K562 (cell line): Measurements from ENCODE around the gene TRAF7. TPM values are rescaled to one million over a fixed set of nuclear protein-coding genes. Genes with fewer than 3 reads are reported as not detected.
A peak's percentile ranks its signal among the peaks of the same experiment; 100 is the strongest.
"Not testable (repeated sequence)": the region's sequence is repeated elsewhere in the genome, so short reads cannot be mapped to it uniquely, and the experiment has no call there.

ENCODE experiments used
- ATAC-seq: fragments of 200-7000 bp; cut with Tn5 transposase; 3 replicates; pipeline ENCODE4 v1.9.1; 2020; ENCODE audit warnings: moderate library complexity
- BruUV-seq: library from RNA; stranded (reverse); fragments of 400-500 nt; replicated peaks from 2 replicates; lab custom pipeline; 2021; lab: Mats Ljungman, UMichigan
- CTCF ChIA-PET: fragments of 300-600 bp; formaldehyde crosslinking; extraction: SDS; loops from one replicate; lab custom pipeline; 2021; ENCODE audit warnings: low intra/inter-chr PET ratio; lab: Yijun Ruan, JAX
- POLR2A ChIA-PET: fragments of 300-600, 350-650 bp; sonication (Branson Sonifier 250); formaldehyde crosslinking; extraction: SDS; loops from one replicate; lab custom pipeline; 2021; ENCODE audit warnings: antibody characterized with exemption, inconsistent platforms; lab: Yijun Ruan, JAX
- DNase-seq, 4 experiments: peaks; one replicate each; pipeline versions ENCODE4 v3.0.0 to v3.0.0-alpha.2; 2011 to 2018; ENCODE audit warnings: low spot score in 3 of 4, mixed read lengths in 3 of 4; ENCODE audit errors: extremely low read depth in 1 of 4
- FAIRE-seq: peaks from 2 replicates; lab custom pipeline; 2011; peaks lifted over from hg19 to GRCh38; lab: Jason Lieb, UNC
- H2AFZ ChIP-seq: 2 replicates; pipeline ENCODE4 v1.6.0; 2011; ENCODE audit warnings: low read depth, low read length, control low read depth, inconsistent platforms
- H3K27ac ChIP-seq: fragments of 200-600 bp; 3 replicates; pipeline ENCODE4 v1.8.0; 2011; ENCODE audit warnings: low read depth, mild to moderate bottlenecking, control low read depth, inconsistent platforms, low read length, moderate library complexity, mixed read lengths; ENCODE audit errors: extremely low read depth
- H3K27me3 ChIP-seq, 2 experiments: fragments of 300-600 bp in 1 of 2; 2 replicates in 1 of 2; 3 replicates in 1 of 2; pipeline versions ENCODE4 v1.6.0 to v1.8.0; 2011; ENCODE audit warnings: inconsistent platforms in 2 of 2, low read length in 2 of 2, mild to moderate bottlenecking in 1 of 2, mixed read lengths in 1 of 2, moderate library complexity in 1 of 2; ENCODE audit not compliant: control insufficient read depth in 2 of 2, insufficient read depth in 2 of 2
- H3K36me3 ChIP-seq: fragments of 300-600 bp; 3 replicates; pipeline ENCODE4 v1.8.0; 2011; ENCODE audit warnings: mild to moderate bottlenecking, low read length, inconsistent platforms; ENCODE audit not compliant: control insufficient read depth, insufficient read depth
- H3K4me1 ChIP-seq, 2 experiments: fragments of 200-600 bp in 1 of 2; replicated peaks in 1 of 2; 2 replicates in 1 of 2; 3 replicates in 1 of 2; pipeline versions ENCODE4 v1.5.1 to v1.8.0; 2011; ENCODE audit warnings: inconsistent platforms in 2 of 2, low read length in 2 of 2, mild to moderate bottlenecking in 1 of 2, mixed read lengths in 1 of 2, moderate library complexity in 1 of 2; ENCODE audit not compliant: control insufficient read depth in 2 of 2, insufficient read depth in 2 of 2
- H3K4me2 ChIP-seq: 2 replicates; pipeline ENCODE4 v1.6.1; 2011; ENCODE audit warnings: low read length, control low read depth, inconsistent platforms, mixed read lengths; ENCODE audit not compliant: insufficient read depth
- H3K4me3 ChIP-seq: fragments of 200-600 bp; sonication (generic), shearing (Covaris generic); 2 replicates; pipeline ENCODE4 v1.5.1; 2016; ENCODE audit warnings: control low read depth, inconsistent platforms
- H3K79me2 ChIP-seq: fragments of 200-600 bp; 3 replicates; pipeline ENCODE4 v1.8.0; 2011; ENCODE audit warnings: low read length, inconsistent platforms; ENCODE audit not compliant: control insufficient read depth, insufficient read depth
- H3K9ac ChIP-seq, 2 experiments: 2 replicates each; pipeline versions ENCODE4 v1.6.0 to v1.6.1; 2011; ENCODE audit warnings: low read depth in 2 of 2, low read length in 2 of 2, control low read depth in 1 of 2, inconsistent platforms in 1 of 2, mild to moderate bottlenecking in 1 of 2, mixed read lengths in 1 of 2; ENCODE audit not compliant: insufficient read depth in 1 of 2
- H3K9me1 ChIP-seq: one replicate; pipeline ENCODE4 v1.6.0; 2011; ENCODE audit warnings: inconsistent platforms, mild to moderate bottlenecking, low read length, moderate library complexity; ENCODE audit not compliant: control insufficient read depth, insufficient read depth
- H3K9me3 ChIP-seq: replicated peaks from 2 replicates; pipeline ENCODE4 v1.5.1; 2011; ENCODE audit warnings: low read depth, low read length, inconsistent platforms; ENCODE audit not compliant: control insufficient read depth, insufficient read depth
- H4K20me1 ChIP-seq: replicated peaks from 2 replicates; pipeline ENCODE4 v1.6.1; 2011; ENCODE audit warnings: low read length, inconsistent platforms, mixed read lengths; ENCODE audit not compliant: control insufficient read depth, insufficient read depth
- POLR2G ChIP-seq: fragments of 200-400 bp; formaldehyde crosslinking; IDR thresholded peaks from 2 replicates; pipeline ENCODE4 v1.6.1; 2017; ENCODE audit warnings: low read depth, mild to moderate bottlenecking, antibody characterized with exemption, low read length, moderate library complexity
- RBM22 ChIP-seq: fragments of 200-400 bp; formaldehyde crosslinking; IDR thresholded peaks from 2 replicates; pipeline ENCODE4 v1.6.1; 2018; ENCODE audit warnings: low read length, low read depth; ENCODE audit not compliant: poor library complexity, severe bottlenecking
- WGBS: fragments of 100-300 bp; shearing (Covaris generic); methylation state at CpG from one replicate; pipeline ENCODE4 v1.1.6; 2016; ENCODE audit warnings: low coverage, mixed read lengths; ENCODE audit not compliant: insufficient coverage; ENCODE audit errors: missing lambda C conversion rate; 5-methylcytosine and 5-hydroxymethylcytosine counted together
- in situ Hi-C: fragments of 300-500 bp; cut with MboI; formaldehyde crosslinking; loops from 4 replicates; pipeline ENCODE4 v1.15.0; 2018; ENCODE audit warnings: inconsistent platforms, mixed read lengths
- intact Hi-C: fragments of 100-400 bp; cut with micrococcal nuclease; formaldehyde crosslinking; loops from 2 replicates; pipeline ENCODE4 v1.14.2; 2022
- polyA plus RNA-seq, 8 experiments: library from polyadenylated mRNA; depleted of rRNA in 4 of 8; stranded (reverse) in 5 of 8; unstranded in 3 of 8; fragments of >200 nt; fragmentation: Nextera tagmentation in 2 of 8; fragmentation: Illumina TruSeq in 1 of 8; extraction: Ambion mirVana in 2 of 8; extraction: Trizol in 1 of 8; gene quantifications; 2 replicates each; pipeline versions ENCODE4 v1.2.1 to v1.2.3, GENCODE V29; 2011 to 2014; ENCODE audit warnings: inconsistent platforms in 1 of 8, missing spikeins in 1 of 8
- total RNA-seq, 7 experiments: library from RNA; depleted of rRNA in 6 of 7; stranded (reverse); fragments of >200 nt in 6 of 7; fragmentation: Illumina TruSeq in 2 of 7; extraction: Trizol in 2 of 7; gene quantifications; 2 replicates each; pipeline versions ENCODE4 v1.2.1 to v1.2.3, GENCODE V29; 2011 to 2021; ENCODE audit warnings: low replicate concordance in 1 of 7
- TF ChIP-seq, protein P1 (sequence below): sonication (generic); formaldehyde crosslinking; IDR thresholded peaks from 2 replicates; pipeline ENCODE4 v1.9.0; 2022; ENCODE audit warnings: mild to moderate bottlenecking, missing genetic modification reagents

TRAF7 gene
- total and polyA plus RNA-seq, 9 of the 15 experiments (the other 6 are each of a cell fraction or from before 2014, with no cell fraction given), result 1.1 to 113 (median 41.6) TPM

DNA sequence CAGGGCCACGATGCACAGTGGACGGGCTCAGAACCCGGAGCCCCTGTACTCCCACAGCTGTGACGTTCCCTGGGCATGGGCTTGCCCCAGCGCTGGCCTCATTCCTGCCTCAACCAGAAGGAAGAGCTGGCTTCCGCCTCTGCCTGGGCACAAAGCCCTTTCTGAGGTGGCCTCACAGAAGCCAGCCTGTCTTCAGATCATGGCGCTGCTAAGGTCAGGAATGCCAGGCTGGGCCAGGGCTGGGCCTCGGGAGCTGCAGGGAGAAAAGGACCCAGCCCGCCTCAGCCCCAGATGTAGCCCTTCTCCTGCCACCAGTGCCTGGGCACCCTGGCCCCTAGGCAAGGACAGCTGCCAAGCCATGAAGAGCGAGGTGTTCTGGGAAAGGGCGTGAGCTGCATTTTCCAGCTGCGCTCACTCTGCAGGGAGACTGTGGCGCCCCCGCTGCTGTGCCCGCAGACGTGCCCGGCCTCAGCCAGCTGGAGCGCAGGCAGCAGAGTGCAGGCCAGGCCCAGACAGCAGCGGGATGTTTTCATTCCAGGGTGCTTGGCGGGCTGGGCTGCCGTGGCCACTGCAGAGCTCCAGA, 29.3 kb upstream of the TRAF7 start:
- H4K20me1 ChIP-seq, H3K9ac ChIP-seq, DNase-seq, H3K9me1 ChIP-seq, BruUV-seq, H3K4me3 ChIP-seq, H3K36me3 ChIP-seq, FAIRE-seq, POLR2A ChIA-PET, H3K27me3 ChIP-seq, H3K4me2 ChIP-seq, ATAC-seq, H3K9me3 ChIP-seq, CTCF ChIA-PET, H3K27ac ChIP-seq, intact Hi-C loops, in situ Hi-C loops, H2AFZ ChIP-seq: not testable (repeated sequence)
- H3K79me2 ChIP-seq, result peaks cover 15% of the 10 kb centered on the region
- 96% methylated on average over 10 of the region's 21 CpGs for whole genome bisulfite sequencing
- TF ChIP-seq POLR2G, result 0 out of 2 replicates have a peak, but pooled peaks have one; percentile 28
- peaks cover 0 to 63% of the 10 kb centered on the region in 2 experiments; a peak in 4 of 5 replicates for H3K4me1 ChIP-seq

DNA sequence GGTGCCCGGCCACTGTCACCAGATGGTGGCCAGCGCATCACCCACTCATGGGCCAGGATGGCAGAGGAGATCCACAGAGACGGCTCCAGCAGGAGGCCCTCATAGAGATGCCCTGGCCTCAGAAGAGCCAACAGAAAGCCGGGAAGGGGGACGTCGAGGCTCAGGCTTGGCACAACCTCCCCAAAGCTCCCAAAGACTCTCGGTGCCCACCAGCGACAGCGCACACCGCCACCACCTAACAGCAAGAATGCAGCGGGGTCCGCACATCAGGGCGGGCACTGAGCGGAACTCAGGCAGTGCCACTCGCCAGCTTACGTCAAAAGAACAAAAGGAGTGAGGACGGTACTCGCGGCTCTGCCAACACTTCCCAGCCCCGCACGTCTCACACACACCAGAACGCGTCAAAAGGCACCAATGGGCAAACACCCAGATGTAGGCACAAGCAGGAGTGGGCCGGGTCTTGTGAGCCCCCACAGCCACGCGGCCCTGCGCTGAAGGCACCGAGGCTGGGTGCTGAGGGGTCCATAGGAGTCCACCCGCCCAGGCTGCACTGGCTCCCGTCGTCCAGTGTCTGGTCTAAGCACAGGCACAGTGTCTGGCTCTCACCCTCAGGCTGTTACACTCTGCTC, 28.5 kb upstream of the TRAF7 start:
- H4K20me1 ChIP-seq, FAIRE-seq, H3K4me2 ChIP-seq, POLR2A ChIA-PET, H3K9me3 ChIP-seq, BruUV-seq, H3K9me1 ChIP-seq, H3K36me3 ChIP-seq, DNase-seq, H2AFZ ChIP-seq, H3K4me3 ChIP-seq, intact Hi-C loops, CTCF ChIA-PET, in situ Hi-C loops, H3K27ac ChIP-seq, H3K27me3 ChIP-seq: not testable (repeated sequence)
- TF ChIP-seq, protein P1, sequence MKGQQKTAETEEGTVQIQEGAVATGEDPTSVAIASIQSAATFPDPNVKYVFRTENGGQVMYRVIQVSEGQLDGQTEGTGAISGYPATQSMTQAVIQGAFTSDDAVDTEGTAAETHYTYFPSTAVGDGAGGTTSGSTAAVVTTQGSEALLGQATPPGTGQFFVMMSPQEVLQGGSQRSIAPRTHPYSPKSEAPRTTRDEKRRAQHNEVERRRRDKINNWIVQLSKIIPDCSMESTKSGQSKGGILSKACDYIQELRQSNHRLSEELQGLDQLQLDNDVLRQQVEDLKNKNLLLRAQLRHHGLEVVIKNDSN (CRISPR knock-in tag), result peak; percentile 20; the same call in 1 of the 2 replicates
- peak; percentile 38 for TF ChIP-seq RBM22
- WGBS, result 83% methylated on average over 25 of the region's 31 CpGs
- peak; percentile 5 for ATAC-seq
- H3K79me2 ChIP-seq, result peaks cover 15% of the 10 kb centered on the region
- H3K9ac ChIP-seq, result peak overlapping the region in 1 of 2 experiments; percentile 58; a peak in 2 of 4 replicates
- H3K4me1 ChIP-seq, result peaks cover 0 to 56% of the 10 kb centered on the region in 2 experiments; a peak in 4 of 5 replicates
